HG02623 (cell line): ENCODE results near the gene EYA2.
"Not testable (repeated sequence)": the region's sequence is repeated elsewhere in the genome, so short reads cannot be mapped to it uniquely, and the experiment has no call there.

ENCODE experiments used
- ATAC-seq: cut with Tn5 transposase; IDR thresholded peaks from one replicate; pipeline ENCODE4 v1.9.1; 2021; ENCODE audit warnings: moderate library complexity; ENCODE audit not compliant: unreplicated experiment

The EYA2 gene

DNA sequence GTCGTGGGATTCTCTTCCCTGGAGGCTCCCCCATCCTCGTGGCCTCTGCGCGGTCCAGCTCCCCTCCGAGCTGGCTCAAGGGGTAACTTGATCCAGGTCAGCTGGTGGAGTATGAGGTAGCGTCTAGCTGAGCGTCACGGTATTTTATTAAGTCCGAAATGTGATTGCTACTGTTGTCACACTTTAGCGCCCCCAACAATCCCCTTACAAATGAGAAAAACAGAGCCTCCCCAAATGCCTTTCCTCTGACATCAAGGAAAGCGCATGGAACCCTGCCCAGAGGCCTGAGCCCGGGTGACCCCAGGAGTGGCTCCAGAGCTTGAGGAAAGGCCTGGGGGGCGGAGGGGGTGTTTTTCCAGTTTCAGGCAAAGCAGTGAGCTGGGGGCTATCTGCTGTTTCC, 269.5 kb downstream of the EYA2 start:
- no peak for ATAC-seq

- no peak for ATAC-seq
These were observed 270.8 kb downstream of the EYA2 start for GRCh38 chr20:47165376-47165865.

- no peak for ATAC-seq
These were observed 273.2 kb downstream of the EYA2 start for GRCh38 chr20:47167846-47168245.

- ATAC-seq = no peak
These were observed 277.9 kb downstream of the EYA2 start for GRCh38 chr20:47172579-47172978.

DNA sequence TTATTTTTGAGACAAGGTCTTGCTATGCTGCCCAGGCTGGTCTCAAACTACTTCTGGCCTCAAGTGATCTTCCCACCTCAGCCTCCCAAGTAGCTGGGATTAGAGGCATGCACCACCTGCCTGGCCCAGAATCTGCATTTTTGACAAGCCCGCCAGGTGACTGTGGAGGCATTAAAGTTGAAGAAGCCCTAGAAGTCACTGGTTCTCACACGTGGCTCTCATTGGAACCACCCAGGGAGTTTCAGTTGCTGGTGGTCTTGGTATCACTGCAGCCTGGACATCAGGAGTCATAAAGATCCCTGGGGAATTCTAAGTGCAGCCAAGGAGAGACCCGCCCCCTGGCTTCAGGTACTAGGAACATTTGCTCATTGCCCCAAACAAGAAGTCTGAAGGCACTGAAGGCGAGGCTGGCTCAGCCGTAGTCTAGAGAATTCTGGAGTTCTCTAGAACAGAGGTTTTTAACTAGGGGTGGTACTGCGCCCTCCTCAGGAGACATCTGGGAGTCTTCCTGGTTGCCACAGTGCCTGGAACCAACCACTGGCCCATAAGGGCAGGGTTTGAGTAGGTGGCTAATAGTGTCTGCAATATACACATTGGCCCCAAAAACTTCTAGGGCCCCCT, 279.1 kb downstream of the EYA2 start:
- ATAC-seq = no peak

GRCh38 chr20:47174456-47175243, 280.0 kb downstream of the EYA2 start:
- no peak for ATAC-seq

- no peak for ATAC-seq
These were observed 280.9 kb downstream of the EYA2 start for GRCh38 chr20:47175493-47175892.

- ATAC-seq = not testable (repeated sequence)
These were observed 281.6 kb downstream of the EYA2 start for GRCh38 chr20:47176217-47176616.

DNA sequence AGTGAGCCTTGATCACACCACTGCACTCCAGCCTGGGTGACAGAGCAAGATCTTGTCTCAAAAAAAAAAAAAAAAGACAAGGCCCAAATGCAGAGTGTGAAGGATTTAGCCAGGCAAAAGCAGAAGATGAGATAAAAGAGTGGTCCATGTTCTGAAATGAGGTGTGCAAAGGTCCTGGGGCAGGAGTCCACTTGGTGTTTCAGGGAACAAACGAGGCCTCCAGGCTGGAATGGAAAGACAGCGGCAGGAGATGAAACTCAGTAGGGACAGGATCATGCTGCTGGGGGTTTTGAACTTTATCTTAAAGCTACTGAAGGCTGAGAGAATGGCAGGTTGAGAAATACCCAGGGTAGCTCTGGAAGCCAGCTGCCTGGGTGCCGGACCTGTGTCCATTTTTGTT, 283.6 kb downstream of the EYA2 start:
- no peak for ATAC-seq

DNA sequence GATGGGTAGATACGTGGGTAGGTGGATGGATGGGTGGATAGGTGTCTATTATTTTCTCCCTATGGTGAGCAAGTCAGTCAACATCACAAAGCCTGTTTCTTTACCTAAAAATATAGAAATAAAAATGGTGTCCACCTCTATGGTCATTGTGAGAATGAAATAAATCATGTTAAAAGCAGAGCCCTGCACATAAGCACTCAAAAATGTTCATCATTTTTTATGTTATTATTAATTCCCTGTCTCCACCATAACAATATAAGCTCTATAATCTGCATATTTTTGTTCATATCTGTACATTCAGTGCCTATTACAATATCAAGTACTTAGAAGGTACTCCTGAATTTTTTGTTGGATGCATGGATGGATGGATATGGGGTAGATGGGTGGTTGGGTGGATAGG, 284.2 kb downstream of the EYA2 start:
- ATAC-seq = no peak

DNA sequence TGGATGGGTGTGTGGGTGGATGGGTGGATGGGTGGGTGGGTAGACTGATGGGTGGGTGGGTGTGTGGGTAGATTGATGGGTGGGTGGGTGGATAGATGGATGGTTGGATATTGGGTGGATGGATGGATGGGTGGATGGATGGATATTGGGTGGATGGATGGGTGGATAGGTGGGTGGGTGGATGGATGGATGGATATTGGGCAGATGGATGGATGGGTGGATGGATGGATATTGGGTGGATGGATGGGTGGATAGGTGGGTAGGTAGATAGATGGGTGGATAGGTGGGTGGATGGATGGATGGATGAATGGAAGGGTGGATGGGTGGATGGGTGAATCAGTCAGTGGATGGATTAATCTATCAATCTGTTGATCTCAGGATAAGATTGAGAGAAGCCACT, 284.6 kb downstream of the EYA2 start:
- ATAC-seq = no peak

DNA sequence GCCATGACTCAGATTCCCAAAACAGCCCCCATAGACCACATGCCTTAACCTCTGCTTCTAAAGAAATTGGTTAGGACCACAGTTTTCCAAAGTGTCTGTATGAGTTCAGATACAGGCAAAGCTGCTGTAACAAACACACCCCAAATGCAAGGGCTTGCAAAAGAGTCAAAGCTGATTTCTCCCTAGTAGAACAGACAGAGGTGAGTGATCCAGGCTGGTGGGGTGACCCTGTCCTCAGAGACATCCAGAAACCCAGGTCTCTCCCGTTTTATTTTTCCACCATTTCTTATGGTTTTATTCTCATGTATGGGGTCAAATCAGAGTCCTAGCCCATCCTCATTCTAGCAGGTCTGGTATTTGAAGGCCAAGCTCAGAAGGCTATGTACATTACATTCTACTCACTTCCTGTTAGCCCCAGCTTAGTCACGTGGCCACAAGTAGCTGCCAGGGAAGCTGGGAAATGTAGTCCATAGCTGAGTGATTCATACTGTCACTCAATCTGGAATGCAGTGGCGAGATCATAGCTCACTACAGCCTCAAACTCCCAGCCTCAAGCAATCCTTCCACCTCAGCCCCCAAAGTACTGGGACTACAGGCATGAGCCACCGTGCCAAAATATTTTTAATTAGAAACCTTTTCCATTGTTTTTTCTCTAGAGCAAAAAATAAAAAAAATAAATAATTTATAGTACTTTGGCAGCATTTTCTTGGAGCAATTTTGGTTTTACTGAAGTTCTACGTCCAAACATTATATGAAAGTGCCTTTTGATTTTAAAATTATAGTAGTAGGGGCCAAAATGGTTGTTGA, 286.6 kb downstream of the EYA2 start:
- ATAC-seq = no peak

GRCh38 chr20:47183367-47183766, 288.7 kb downstream of the EYA2 start:
- ATAC-seq = no peak

DNA sequence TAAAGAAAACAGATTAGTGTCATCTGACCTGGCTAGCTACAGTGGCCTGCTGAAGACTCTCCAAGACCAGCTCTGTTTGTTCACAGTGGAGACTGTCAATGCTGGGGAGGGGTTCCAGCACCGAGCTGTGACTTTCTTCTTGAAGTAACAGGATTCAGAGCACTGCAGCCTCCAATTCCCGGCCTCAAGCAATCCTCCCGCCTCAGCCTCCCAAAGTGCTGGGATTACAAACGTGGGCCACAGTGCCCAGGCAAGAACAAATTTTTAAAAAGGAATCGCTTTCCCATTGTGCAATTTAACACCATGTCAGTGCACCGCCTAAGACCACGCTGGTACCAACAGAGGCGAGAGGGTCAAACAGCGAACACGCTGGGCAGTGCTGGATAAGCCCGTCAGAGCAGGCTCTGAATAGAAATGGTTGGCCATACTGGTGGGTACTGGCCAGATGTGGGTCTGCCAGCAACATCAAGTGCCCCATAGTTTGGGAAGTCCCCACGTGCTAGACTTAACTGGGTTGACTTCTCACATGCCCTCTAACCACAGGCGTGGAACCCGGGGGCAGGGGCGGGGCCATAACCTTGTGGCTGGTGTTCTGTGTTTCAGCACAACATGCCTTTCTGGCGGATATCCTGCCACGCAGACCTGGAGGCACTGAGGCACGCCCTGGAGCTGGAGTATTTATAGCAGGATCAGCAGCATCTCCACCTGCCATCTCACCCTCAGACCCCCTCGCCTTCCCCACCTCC, 293.0 kb downstream of the EYA2 start:
- no peak for ATAC-seq

DNA sequence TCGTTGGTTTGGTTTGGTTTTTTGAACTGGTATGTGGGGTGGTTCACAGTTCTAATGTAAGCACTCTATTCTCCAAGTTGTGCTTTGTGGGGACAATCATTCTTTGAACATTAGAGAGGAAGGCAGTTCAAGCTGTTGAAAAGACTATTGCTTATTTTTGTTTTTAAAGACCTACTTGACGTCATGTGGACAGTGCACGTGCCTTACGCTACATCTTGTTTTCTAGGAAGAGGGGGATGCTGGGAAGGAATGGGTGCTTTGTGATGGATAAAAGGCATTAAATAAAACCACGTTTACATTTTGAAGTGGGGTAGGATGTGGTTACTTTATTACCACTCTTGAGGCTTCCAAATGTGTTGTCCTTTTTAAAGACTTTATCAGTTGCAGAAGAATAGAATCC, 293.9 kb downstream of the EYA2 start:
- no peak for ATAC-seq

- no peak for ATAC-seq
These were observed 294.4 kb downstream of the EYA2 start for GRCh38 chr20:47189060-47189459.

- no peak for ATAC-seq
These were observed 296.5 kb downstream of the EYA2 start for GRCh38 chr20:47191074-47191673.

- no peak for ATAC-seq
These were observed 297.3 kb downstream of the EYA2 start for GRCh38 chr20:47191956-47192355.

DNA sequence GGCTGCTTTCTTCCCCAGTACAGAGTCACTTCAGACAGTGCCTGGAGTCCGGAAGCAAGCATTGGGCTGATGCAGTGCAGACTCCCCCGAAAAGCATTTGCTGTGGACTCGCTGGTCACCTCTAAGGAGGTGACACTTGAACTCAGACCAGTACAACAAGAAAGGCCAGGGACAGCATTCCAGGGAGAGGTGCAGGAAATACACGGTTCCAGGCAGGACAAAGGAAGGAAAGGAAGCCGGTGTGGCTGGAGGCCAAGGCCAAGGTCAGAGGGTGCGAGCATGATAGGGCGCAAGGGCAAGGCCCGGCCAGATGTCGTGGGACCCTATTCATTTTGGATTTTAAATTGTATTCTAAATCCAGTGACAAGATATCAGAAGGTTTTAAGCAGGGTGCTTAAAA, 300.9 kb downstream of the EYA2 start:
- ATAC-seq = no peak
